HCT116 (cell line): ENCODE results near the gene RAB39A.

ENCODE experiments used
- EGR1 ChIP-seq: IDR thresholded peaks from 2 replicates; pipeline ENCODE4 v1.6.1; 2012; ENCODE audit warnings: low read depth
- TF ChIP-seq, protein P1 (sequence below), 3 experiments: fragments of 200-600 bp in 1 of 3; sonication (generic) in 1 of 3; IDR thresholded peaks in 2 of 3; conservative IDR thresholded peaks in 1 of 3; 2 replicates each; pipeline ENCODE4 v1.5.1; 2012 to 2017; ENCODE audit warnings: low read depth in 2 of 3, low read length in 2 of 3, antibody characterized with exemption in 1 of 3, borderline replicate concordance in 1 of 3, control low read depth in 1 of 3, mild to moderate bottlenecking in 1 of 3, mixed read lengths in 1 of 3, mixed run types in 1 of 3, moderate library complexity in 1 of 3; ENCODE audit not compliant: insufficient read depth in 1 of 3

- no peak for TF ChIP-seq EGR1
- TF ChIP-seq, protein P1, sequence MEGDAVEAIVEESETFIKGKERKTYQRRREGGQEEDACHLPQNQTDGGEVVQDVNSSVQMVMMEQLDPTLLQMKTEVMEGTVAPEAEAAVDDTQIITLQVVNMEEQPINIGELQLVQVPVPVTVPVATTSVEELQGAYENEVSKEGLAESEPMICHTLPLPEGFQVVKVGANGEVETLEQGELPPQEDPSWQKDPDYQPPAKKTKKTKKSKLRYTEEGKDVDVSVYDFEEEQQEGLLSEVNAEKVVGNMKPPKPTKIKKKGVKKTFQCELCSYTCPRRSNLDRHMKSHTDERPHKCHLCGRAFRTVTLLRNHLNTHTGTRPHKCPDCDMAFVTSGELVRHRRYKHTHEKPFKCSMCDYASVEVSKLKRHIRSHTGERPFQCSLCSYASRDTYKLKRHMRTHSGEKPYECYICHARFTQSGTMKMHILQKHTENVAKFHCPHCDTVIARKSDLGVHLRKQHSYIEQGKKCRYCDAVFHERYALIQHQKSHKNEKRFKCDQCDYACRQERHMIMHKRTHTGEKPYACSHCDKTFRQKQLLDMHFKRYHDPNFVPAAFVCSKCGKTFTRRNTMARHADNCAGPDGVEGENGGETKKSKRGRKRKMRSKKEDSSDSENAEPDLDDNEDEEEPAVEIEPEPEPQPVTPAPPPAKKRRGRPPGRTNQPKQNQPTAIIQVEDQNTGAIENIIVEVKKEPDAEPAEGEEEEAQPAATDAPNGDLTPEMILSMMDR (IDR thresholded peaks at IDR 0.05 in 2 of 3, conservative IDR thresholded peaks at IDR 0.05 in 1 of 3; ENCODE audit: borderline replicate concordance in 1 of 3, insufficient read depth in 1 of 3, low read depth in 2 of 3, low read length in 2 of 3), result no peak
Measured at GRCh38 chr11:108009497-108010370, 81.5 kb downstream of the RAB39A start.
